ENCODE data around the gene PRMT3.
"Not testable (repeated sequence)": the region's sequence is repeated elsewhere in the genome, so short reads cannot be mapped to it uniquely, and the experiment has no call there.

The PRMT3 gene

GRCh38 chr11:20357150-20357549 lies 30.4 kb upstream of the PRMT3 start:
- no peak overlapping the region for H3K4me3 ChIP-seq (ENCODE audit: low read depth, low read length)
- TF ChIP-seq CTCF (IDR thresholded peaks at IDR 0.05; ENCODE audit: low read depth, low read length) = no peak

- no peak for TF ChIP-seq CTCF (IDR thresholded peaks at IDR 0.05; ENCODE audit: low read depth, low read length)
- H3K4me3 ChIP-seq (ENCODE audit: low read depth, low read length) = no peak overlapping the region
Measured at GRCh38 chr11:20360650-20361049, 26.9 kb upstream of the PRMT3 start.

- no peak for TF ChIP-seq CTCF (IDR thresholded peaks at IDR 0.05; ENCODE audit: low read depth, low read length)
- no peak overlapping the region for H3K4me3 ChIP-seq (ENCODE audit: low read depth, low read length)
Measured at GRCh38 chr11:20362481-20362880, 25.0 kb upstream of the PRMT3 start.

GRCh38 chr11:20363149-20363499 lies 24.4 kb upstream of the PRMT3 start:
- peak overlapping the region; percentile 71 for H3K4me3 ChIP-seq (ENCODE audit: low read depth, low read length)
- no peak for TF ChIP-seq CTCF (IDR thresholded peaks at IDR 0.05; ENCODE audit: low read depth, low read length)

- TF ChIP-seq CTCF (IDR thresholded peaks at IDR 0.05; ENCODE audit: low read depth, low read length) = no peak
- peak within 1 kb of the TSS; percentile 71 for H3K4me3 ChIP-seq (ENCODE audit: low read depth, low read length)
Measured at GRCh38 chr11:20363500-20364340, 23.8 kb upstream of the PRMT3 start, which contains the start of gene HTATIP2. Gene HTATIP2, plus strand, starts transcription at chr11:20363714. Its CDS starts 524 bp downstream, at chr11:20364238.

- no peak for TF ChIP-seq CTCF (IDR thresholded peaks at IDR 0.05; ENCODE audit: low read depth, low read length)
- peak overlapping the region; percentile 71 for H3K4me3 ChIP-seq (ENCODE audit: low read depth, low read length)
Measured at GRCh38 chr11:20364341-20364792, 23.1 kb upstream of the PRMT3 start.

- H3K4me3 ChIP-seq (ENCODE audit: low read depth, low read length) = not testable (repeated sequence)
Measured at GRCh38 chr11:20365465-20365864, 22.1 kb upstream of the PRMT3 start.

Data from WI38 (cell line).